ENCODE measurements around the gene TRIM34. TPM values are rescaled to one million over a fixed set of nuclear protein-coding genes. Genes with fewer than 3 reads are reported as not detected.

Gene TRIM34
- total and polyA plus RNA-seq, 2 donors (not counting 1 experiment from before 2014, with no cell fraction given) = 21.9 to 29.1 TPM

- peak within 1 kb of the TSS; percentile 79 for H2AFZ ChIP-seq (ENCODE audit: insufficient read depth, low read depth, low read length, poor library complexity, severe bottlenecking)
- peak; percentile 75 for ATAC-seq (ENCODE audit: low read depth)
Observed at GRCh38 chr11:5684646-5685362, 60.0 kb downstream of the TRIM34 start, which contains the start of gene TRIM5. TSS of gene TRIM5 (minus strand) at chr11:5685074. CDS start at chr11:5680177, 4,897 bp downstream.

More at GRCh38 chr11:5684646-5685362, 60.0 kb downstream of the TRIM34 start, which contains the start of gene TRIM5:
- WGBS (ENCODE audit: insufficient coverage) = 0% methylated on average over 12 of the region's 13 CpGs
- intact Hi-C loops (cut with micrococcal nuclease) = loop anchor here (1.0 to 10.0 kb wide), 8 partner anchors 15 to 800 kb away; partner anchors contain the start of genes ARFIP2, FHIP1B, OR52N2 and TIMM10B
- Histone ChIP-seq H3K4me2 (replicated peaks; ENCODE audit: low read depth, low read length, poor library complexity, severe bottlenecking) (peak within 1 kb of the TSS; percentile 88), H3K27me3 (replicated peaks in 1 of 4; ENCODE audit: control extremely low read depth in 1 of 4, control insufficient read depth in 3 of 4, insufficient read depth in 4 of 4, low read length in 3 of 4) (no peaks in the 10 kb centered on the region), H3K9me3 (ENCODE audit: control extremely low read depth in 1 of 3, control insufficient read depth in 2 of 3, insufficient read depth in 1 of 3, low read length in 2 of 3) (no peaks in the 10 kb centered on the region), H4K20me1 (ENCODE audit: control insufficient read depth, insufficient read depth, low read length, poor library complexity, severe bottlenecking) (peaks cover 11% of the 10 kb centered on the region), H3K79me2 (ENCODE audit: control insufficient read depth, insufficient read depth, low read length) (peaks cover 71% of the 10 kb centered on the region), H3K36me3 (replicated peaks in 1 of 2; ENCODE audit: control extremely low read depth in 1 of 2, control insufficient read depth in 1 of 2, extremely low read depth in 1 of 2, insufficient read depth in 2 of 2, low read length in 1 of 2) (peaks cover 3 to 4% of the 10 kb centered on the region in 2 experiments), H3K9ac (ENCODE audit: low read length) (peak within 1 kb of the TSS; percentile 78), H3K4me1 (ENCODE audit: control insufficient read depth in 2 of 2, insufficient read depth in 2 of 2, low read length in 2 of 2) (peaks cover 20 to 35% of the 10 kb centered on the region in 2 donors), H3K4me3 (ENCODE audit: control extremely low read depth in 1 of 5, extremely low read depth in 1 of 5, insufficient read depth in 1 of 5, low read depth in 2 of 5, low read length in 4 of 5) (peak within 1 kb of the TSS; percentile 61 to 94 (median 72)), H3K27ac (ENCODE audit: low read length in 2 of 2) (peak within 1 kb of the TSS; percentile 81 to 89)
- H3K4me3 Mint-ChIP-seq = peak within 1 kb of the TSS; percentile 90
- ChIA-PET CTCF (interaction anchor here (0.6 to 5.2 kb wide), 29 partner anchors 10 to 1497 kb away, joined by 3 to 82 read pairs (median 6); partner anchors contain the start of genes OR52N2 and TRIM34), POLR2A (interaction anchor here (0.9 to 1.0 kb wide), 3 partner anchors 17 to 58 kb away, joined by 3 to 5 read pairs (median 3); no protein-coding TSS in a partner anchor)
- TF ChIP-seq CTCF (IDR thresholded peaks at IDR 0.05) = peak; percentile 79
- TF ChIP-seq EZH2 (IDR thresholded peaks at IDR 0.05; ENCODE audit: borderline replicate concordance, insufficient read depth, low read depth, low read length, poor library complexity, severe bottlenecking) = no peak
- H3K9me3 Mint-ChIP-seq (ENCODE audit: insufficient read depth) = no peaks in the 10 kb centered on the region
- H3K4me1 Mint-ChIP-seq = peaks cover 44% of the 10 kb centered on the region
- no peaks in the 10 kb centered on the region for H3K27me3 Mint-ChIP-seq
- H3K27ac Mint-ChIP-seq = peak within 1 kb of the TSS; percentile 90
- peak; percentile 91 for DNase-seq
